Thymus (tissue), 11 donors: ENCODE results near the gene WWP2. TPM values are rescaled to one million over a fixed set of nuclear protein-coding genes. Genes with fewer than 3 reads are reported as not detected.

Experiments
- DNase-seq, 9 donors: peaks; one replicate each; pipeline ENCODE4 v3.0.0-alpha.2; 2013; ENCODE audit warnings: low spot score in 9 of 9, low read depth in 6 of 9, missing footprints in 1 of 9
- H3K27ac ChIP-seq, 2 donors: one replicate each; pipeline ENCODE4 v1.5.1; 2013; ENCODE audit warnings: control low read depth in 1 of 2, low read depth in 1 of 2, low read length in 1 of 2, mild to moderate bottlenecking in 1 of 2, moderate library complexity in 1 of 2
- H3K27me3 ChIP-seq, 2 donors: one replicate each; pipeline ENCODE4 v1.5.1; 2013; ENCODE audit warnings: low read length in 1 of 2; ENCODE audit not compliant: control insufficient read depth in 2 of 2, insufficient read depth in 1 of 2
- H3K36me3 ChIP-seq, 2 donors: one replicate each; pipeline ENCODE4 v1.5.1; 2013; ENCODE audit warnings: low read length in 1 of 2, mild to moderate bottlenecking in 1 of 2, moderate library complexity in 1 of 2; ENCODE audit not compliant: control insufficient read depth in 2 of 2, insufficient read depth in 2 of 2
- H3K4me1 ChIP-seq, 2 donors: one replicate each; pipeline ENCODE4 v1.5.1; 2013; ENCODE audit warnings: low read length in 2 of 2; ENCODE audit not compliant: control insufficient read depth in 2 of 2, insufficient read depth in 2 of 2
- H3K4me3 ChIP-seq, 2 donors: one replicate each; pipeline ENCODE4 v1.5.1; 2013; ENCODE audit warnings: low read length in 2 of 2, control low read depth in 1 of 2, mild to moderate bottlenecking in 1 of 2
- H3K9me3 ChIP-seq, 2 donors: one replicate each; pipeline ENCODE4 v1.5.1; 2013; ENCODE audit warnings: low read length in 1 of 2, mild to moderate bottlenecking in 1 of 2; ENCODE audit not compliant: control insufficient read depth in 2 of 2, insufficient read depth in 1 of 2
- WGBS: extraction: QIAGEN DNeasy Blood & Tissue Kit; methylation state at CpG from one replicate; pipeline ENCODE4 v1.1.7; 2013; 5-methylcytosine and 5-hydroxymethylcytosine counted together
- polyA plus RNA-seq: library from polyadenylated mRNA; stranded (reverse); fragments of 200-250 nt; gene quantifications from one replicate; pipeline ENCODE4 v1.2.3, GENCODE V29; 2013
- total RNA-seq: library from RNA; stranded (reverse); fragments of 120-200 nt; gene quantifications from one replicate; pipeline ENCODE4 v1.2.4, GENCODE V29; 2013
- donor health status: healthy.

WWP2 gene
- total and polyA plus RNA-seq, 2 donors = 13.5 to 21.1 TPM

DNA sequence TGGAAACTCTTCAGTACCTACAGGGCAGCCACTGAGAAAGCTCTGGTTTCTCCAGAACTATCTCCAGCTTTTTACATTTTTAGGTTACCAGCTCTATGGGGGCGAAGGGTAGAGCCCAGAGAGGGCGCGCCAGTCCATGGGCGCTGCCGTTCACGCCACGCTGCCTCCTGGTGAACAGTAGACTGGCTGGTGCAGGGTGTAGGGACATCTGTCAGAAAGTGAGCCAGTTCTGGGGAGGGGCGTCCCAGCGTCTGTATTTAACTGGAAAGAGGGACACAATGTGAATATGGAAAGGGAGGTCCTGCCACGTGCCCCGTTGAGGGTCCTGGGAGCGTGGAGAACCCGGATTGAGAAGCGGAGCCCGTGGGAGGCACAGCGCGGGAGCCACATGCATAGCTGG, 172.6 kb downstream of the WWP2 start:
- Histone ChIP-seq H3K4me1 (no peaks in the 10 kb centered on the region), H3K9me3 (no peaks in the 10 kb centered on the region), H3K4me3 (no peak overlapping the region), H3K27ac (no peak overlapping the region), H3K27me3 (no peaks in the 10 kb centered on the region), H3K36me3 (peaks cover 82 to 90% of the 10 kb centered on the region in 2 donors)
- 97% methylated on average over 17 of the region's 17 CpGs for WGBS
- DNase-seq = no peak

DNA sequence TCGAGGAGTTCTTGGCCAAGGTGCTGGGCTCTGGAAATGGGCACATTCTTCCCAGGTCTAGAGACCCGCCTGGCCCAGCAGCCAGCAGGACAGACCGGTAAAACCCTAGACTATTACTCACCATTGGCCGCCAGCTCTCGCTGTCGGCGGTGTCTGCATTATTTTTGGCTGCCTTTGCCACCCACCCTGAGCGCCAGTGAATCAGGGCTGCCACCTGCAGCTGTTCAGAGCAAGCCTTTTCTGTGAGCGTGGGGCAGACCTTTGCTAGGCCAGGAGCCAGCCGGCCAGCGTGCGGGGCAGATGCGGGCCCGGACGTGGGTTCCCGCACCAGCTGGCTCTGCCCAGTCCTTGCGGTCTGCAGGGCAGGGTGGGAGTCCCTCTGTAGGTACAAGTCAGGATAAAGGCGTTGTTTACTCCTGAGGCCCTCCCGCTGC, 173.2 kb downstream of the WWP2 start:
- 99% methylated on average over 19 of the region's 19 CpGs for WGBS
- H3K27ac ChIP-seq = no peak overlapping the region
- H3K36me3 ChIP-seq = peaks cover 82 to 91% of the 10 kb centered on the region in 2 donors
- no peak overlapping the region for H3K4me3 ChIP-seq
- H3K9me3 ChIP-seq = no peaks in the 10 kb centered on the region
- H3K27me3 ChIP-seq = no peaks in the 10 kb centered on the region
- no peaks in the 10 kb centered on the region for H3K4me1 ChIP-seq
- DNase-seq = no peak

DNA sequence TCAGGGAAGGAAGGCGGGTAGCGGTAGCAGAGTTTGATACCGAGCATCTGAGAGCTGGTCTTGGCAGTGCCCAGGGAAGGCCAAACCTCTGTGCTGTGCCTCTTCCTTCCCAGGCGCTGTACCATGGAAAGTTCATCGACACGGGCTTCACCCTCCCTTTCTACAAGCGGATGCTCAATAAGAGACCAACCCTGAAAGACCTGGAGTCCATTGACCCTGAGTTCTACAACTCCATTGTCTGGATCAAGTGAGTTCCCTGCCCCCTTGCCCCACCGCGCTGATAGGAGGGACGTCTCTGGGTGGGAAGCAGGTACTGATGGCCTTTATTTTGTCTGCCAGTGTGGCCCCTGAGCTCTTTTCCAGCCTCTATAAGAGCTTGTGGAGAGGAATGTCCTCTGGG, 173.6 kb downstream of the WWP2 start:
- no peak overlapping the region for H3K27ac ChIP-seq
- no peaks in the 10 kb centered on the region for H3K9me3 ChIP-seq
- H3K4me1 ChIP-seq = no peaks in the 10 kb centered on the region
- H3K36me3 ChIP-seq = peaks cover 81 to 93% of the 10 kb centered on the region in 2 donors
- H3K4me3 ChIP-seq = no peak overlapping the region
- no peak for DNase-seq
- 98% methylated on average over 10 of the region's 10 CpGs for WGBS
- H3K27me3 ChIP-seq = no peaks in the 10 kb centered on the region

DNA sequence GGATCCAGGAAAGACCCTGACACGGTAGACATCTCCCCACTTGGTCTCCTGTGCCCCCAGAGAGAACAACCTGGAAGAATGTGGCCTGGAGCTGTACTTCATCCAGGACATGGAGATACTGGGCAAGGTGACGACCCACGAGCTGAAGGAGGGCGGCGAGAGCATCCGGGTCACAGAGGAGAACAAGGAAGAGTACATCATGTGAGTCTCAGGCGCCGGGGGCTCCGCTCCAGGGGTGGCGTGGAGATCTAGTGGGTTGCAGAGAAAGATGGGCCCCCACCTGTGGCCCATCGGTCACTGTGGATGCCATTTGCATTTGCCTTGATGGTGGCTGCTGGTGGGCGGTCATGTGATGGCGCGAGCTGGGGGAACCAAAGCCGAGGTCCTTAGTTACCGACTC, 174.1 kb downstream of the WWP2 start:
- no peaks in the 10 kb centered on the region for H3K4me1 ChIP-seq
- WGBS = 98% methylated on average over 16 of the region's 16 CpGs
- no peaks in the 10 kb centered on the region for H3K27me3 ChIP-seq
- no peaks in the 10 kb centered on the region for H3K9me3 ChIP-seq
- no peak for DNase-seq
- H3K36me3 ChIP-seq = peaks cover 79 to 95% of the 10 kb centered on the region in 2 donors
- no peak overlapping the region for H3K4me3 ChIP-seq
- no peak overlapping the region for H3K27ac ChIP-seq

DNA sequence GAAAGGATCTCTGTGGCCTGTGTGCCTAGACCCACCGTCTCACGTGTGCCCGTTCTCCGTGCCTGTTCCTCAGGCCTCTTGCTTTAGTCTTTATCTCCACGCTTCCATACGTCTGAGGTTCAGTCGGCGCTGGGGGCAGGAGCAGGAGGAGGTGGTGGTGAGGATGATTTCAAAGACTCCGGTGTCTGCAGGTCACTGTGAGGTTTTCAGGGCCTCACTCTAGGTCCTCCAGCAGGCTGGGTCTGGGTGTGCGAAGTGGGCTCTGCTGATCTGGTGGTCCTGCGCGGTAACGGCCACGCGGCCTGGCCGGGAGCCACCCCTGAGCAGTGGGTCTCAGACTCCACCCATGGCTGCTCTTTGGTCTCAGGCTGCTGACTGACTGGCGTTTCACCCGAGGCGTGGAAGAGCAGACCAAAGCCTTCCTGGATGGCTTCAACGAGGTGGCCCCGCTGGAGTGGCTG, 174.6 kb downstream of the WWP2 start:
- H3K27ac ChIP-seq = no peak overlapping the region
- no peaks in the 10 kb centered on the region for H3K27me3 ChIP-seq
- no peak overlapping the region for H3K4me3 ChIP-seq
- H3K36me3 ChIP-seq = peaks cover 73 to 92% of the 10 kb centered on the region in 2 donors
- WGBS = 98% methylated on average over 21 of the region's 21 CpGs
- no peaks in the 10 kb centered on the region for H3K4me1 ChIP-seq
- H3K9me3 ChIP-seq = no peaks in the 10 kb centered on the region
- DNase-seq = no peak

DNA sequence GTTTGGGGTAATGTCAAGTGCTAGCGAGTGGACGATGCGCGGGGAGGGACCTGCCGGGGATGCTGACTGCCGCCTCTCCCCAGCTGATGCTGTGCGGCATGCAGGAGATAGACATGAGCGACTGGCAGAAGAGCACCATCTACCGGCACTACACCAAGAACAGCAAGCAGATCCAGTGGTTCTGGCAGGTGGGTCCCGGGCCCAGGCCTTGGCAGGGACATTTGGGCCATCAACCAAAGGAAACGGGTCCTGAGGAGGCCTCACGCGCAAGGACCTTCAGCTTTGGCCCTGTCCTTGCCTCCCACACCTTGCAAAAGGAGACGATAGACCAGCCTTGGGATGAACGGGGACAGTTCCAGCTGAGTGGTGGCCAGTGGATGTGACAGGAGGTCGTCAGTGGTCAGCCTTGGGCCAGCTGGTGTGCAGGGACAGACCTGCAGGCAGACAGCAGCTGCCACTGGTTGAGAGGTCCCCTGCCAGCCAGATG, 175.4 kb downstream of the WWP2 start:
- H3K27ac ChIP-seq = no peak overlapping the region
- H3K27me3 ChIP-seq = no peaks in the 10 kb centered on the region
- no peaks in the 10 kb centered on the region for H3K9me3 ChIP-seq
- H3K4me3 ChIP-seq = no peak overlapping the region
- H3K36me3 ChIP-seq = peaks cover 67 to 85% of the 10 kb centered on the region in 2 donors
- 97% methylated on average over 16 of the region's 16 CpGs for WGBS
- no peak for DNase-seq
- no peaks in the 10 kb centered on the region for H3K4me1 ChIP-seq

DNA sequence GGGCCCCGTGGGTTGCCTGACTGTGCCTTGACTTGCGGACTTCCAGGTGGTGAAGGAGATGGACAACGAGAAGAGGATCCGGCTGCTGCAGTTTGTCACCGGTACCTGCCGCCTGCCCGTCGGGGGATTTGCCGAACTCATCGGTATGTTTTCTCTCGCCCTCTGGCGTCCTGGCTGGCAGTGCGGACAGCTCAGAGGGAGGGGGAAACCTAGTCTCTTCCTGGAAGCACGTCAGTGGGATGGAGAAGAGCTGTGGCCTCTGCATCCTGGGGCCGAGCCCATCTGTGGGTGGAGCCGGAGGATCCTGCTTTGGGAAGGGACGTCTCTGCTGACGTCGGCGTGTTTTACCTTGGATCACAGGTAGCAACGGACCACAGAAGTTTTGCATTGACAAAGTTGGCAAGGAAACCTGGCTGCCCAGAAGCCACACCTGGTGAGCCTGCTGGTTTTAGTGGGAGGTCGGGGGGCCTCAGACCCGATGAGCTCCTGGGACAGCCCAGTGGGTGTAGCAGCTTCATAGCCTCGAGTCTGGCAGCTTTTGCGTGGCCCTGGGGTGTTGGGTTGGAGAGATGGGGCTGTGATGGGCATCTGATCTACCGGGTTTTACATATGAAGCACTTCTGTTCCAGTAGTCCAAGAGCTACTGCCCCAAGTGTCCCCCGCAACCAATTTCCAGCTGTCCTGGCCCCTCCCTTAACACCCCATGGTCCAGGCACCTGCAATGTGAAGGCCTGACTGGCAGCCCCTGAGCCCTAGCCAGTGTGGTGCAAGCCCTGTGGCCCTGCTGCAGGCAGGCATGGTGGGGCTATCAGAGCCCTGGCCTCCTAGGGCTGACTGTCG, 177.1 kb downstream of the WWP2 start:
- DNase-seq = no peak
- peaks cover 57 to 68% of the 10 kb centered on the region in 2 donors for H3K36me3 ChIP-seq
- H3K4me3 ChIP-seq = no peak overlapping the region
- no peaks in the 10 kb centered on the region for H3K9me3 ChIP-seq
- 97% methylated on average over 28 of the region's 28 CpGs for WGBS
- H3K4me1 ChIP-seq = no peaks in the 10 kb centered on the region
- H3K27ac ChIP-seq = no peak overlapping the region
- no peaks in the 10 kb centered on the region for H3K27me3 ChIP-seq

DNA sequence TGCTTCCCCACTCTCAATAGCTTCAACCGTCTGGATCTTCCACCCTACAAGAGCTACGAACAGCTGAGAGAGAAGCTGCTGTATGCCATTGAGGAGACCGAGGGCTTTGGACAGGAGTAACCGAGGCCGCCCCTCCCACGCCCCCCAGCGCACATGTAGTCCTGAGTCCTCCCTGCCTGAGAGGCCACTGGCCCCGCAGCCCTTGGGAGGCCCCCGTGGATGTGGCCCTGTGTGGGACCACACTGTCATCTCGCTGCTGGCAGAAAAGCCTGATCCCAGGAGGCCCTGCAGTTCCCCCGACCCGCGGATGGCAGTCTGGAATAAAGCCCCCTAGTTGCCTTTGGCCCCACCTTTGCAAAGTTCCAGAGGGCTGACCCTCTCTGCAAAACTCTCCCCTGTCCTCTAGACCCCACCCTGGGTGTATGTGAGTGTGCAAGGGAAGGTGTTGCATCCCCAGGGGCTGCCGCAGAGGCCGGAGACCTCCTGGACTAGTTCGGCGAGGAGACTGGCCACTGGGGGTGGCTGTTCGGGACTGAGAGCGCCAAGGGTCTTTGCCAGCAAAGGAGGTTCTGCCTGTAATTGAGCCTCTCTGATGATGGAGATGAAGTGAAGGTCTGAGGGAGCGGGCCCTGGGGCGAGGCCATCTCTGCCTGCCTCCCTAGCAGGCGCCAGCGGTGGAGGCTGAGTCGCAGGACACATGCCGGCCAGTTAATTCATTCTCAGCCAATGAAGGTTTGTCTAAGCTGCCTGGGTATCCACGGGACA, 177.9 kb downstream of the WWP2 start:
- no peaks in the 10 kb centered on the region for H3K4me1 ChIP-seq
- H3K27ac ChIP-seq = no peak overlapping the region
- WGBS = 98% methylated on average over 26 of the region's 26 CpGs
- no peaks in the 10 kb centered on the region for H3K9me3 ChIP-seq
- H3K36me3 ChIP-seq = peaks cover 54 to 61% of the 10 kb centered on the region in 2 donors
- H3K4me3 ChIP-seq = no peak overlapping the region
- H3K27me3 ChIP-seq = no peaks in the 10 kb centered on the region
- no peak for DNase-seq

DNA sequence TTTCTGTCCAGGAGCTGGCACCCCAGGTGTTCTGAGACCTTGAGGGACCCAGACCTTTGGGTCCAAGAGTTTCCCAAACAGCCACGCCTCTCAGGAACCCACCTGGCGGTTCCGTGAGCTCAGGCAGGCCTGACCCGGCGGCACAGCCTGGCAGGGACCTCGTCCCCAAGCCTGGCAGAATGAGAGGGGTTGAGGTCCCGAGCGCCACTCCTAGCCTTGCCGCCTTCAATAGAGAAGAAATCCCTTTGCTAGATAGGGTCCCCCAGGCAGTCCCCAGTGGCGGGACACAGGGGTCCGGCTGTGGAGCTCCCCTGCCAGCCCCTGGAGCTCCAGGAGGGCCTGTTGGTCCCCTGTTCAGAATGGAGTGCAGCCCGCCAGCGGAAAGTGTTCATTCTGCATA, 178.5 kb downstream of the WWP2 start:
- 99% methylated on average over 13 of the region's 13 CpGs for WGBS
- Histone ChIP-seq H3K9me3 (no peaks in the 10 kb centered on the region), H3K27me3 (no peaks in the 10 kb centered on the region), H3K27ac (no peak overlapping the region), H3K4me3 (no peak overlapping the region), H3K4me1 (no peaks in the 10 kb centered on the region), H3K36me3 (peaks cover 48 to 55% of the 10 kb centered on the region in 2 donors)
- DNase-seq = no peak
